ENCODE data around the gene TBC1D20.
"Not testable (repeated sequence)": the region's sequence is repeated elsewhere in the genome, so short reads cannot be mapped to it uniquely, and the experiment has no call there.

Gene TBC1D20

DNA sequence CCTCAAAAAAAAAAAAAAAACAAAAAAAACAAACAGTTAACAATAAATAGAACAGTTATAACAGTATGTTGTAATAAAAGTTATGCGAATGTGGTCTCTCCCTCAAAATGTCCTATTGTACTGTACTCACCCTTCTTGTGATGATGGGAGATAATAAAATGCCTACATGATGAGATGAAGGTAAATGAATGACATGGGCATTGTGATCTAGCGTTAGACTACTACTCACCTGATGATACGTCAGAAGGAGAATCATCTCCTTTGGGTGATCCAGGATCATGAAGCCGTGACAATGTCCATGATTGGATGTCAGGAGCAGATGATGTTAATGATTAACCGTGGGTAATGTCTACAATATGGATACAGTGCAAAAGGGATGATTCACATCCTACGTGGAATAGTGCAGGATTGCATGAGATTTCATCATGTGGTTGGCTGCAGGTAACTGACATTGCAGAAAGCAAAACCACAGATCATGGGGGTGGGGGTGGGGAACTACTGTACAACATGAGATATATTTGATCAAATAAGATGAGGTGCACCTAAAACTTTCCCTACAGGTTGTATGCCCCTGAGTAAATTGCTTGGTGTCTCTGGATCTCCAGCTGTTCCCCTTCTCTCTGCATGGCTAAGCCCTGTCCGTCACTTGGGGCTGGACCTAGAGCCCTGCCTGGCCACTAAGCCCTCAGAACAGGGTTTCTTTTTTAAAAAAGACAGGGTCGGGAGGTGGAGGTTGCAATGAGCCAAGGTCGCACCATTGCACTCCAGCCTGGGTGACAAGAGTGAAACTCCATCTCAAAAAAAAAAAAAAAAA lies 60.4 kb downstream of the TBC1D20 start:
- no peak for DNase-seq (ENCODE audit: low read depth, low spot score)

DNA sequence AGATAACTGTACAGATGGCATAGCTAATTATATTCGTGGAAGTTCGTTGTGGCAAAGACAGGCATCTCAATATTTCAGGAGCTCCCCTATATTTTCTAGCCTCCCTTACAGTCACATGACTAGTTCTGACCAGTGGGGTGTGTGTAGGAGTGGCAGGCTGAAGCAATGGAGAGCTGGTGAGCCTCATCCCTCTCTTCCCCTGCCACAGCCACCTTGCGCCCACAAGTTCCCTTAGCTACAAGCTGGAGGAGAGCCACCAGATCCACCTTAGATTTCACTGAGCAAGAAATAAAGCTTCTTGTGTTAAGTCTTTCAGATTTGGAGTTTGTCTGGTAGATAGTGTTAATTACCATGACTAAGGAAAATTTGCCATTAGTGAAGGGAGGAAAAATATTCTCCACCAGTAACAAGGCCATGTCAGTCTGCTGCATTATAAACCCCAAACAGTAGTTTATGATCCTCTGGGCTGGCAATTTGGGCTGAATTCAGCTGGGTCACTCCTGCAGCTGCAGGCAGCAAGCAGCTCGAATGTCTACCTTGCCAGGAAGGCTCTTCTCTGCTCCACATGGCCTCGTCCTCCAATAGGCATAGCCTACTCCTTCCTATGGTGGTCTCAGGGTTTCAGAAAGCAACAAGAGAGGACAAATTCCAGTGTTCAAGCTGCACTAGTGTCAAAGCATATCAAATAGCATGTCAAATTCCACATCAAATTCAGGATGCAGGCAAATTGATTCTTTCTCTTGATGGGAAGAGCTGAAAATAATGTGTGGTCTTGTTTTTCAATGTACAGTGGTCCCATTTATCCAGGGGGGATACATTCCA lies 61.7 kb downstream of the TBC1D20 start:
- DNase-seq (ENCODE audit: low read depth, low spot score): no peak

DNA sequence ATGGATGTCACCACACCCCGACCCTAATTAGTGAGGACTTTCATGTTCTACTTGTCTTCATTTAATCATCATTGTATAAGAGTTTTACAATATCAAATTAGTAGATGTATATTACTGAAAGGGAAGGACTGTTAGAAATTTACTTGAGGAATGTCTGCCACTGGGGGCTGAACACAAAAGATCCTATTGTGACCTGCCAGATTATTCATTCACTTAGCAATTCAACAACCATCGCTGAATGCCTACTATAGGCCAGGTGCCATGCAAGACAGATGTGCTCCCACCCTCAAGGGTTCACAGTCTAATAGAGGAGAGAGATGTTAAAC lies 62.2 kb downstream of the TBC1D20 start:
- no peak for DNase-seq (ENCODE audit: low read depth, low spot score)

DNA sequence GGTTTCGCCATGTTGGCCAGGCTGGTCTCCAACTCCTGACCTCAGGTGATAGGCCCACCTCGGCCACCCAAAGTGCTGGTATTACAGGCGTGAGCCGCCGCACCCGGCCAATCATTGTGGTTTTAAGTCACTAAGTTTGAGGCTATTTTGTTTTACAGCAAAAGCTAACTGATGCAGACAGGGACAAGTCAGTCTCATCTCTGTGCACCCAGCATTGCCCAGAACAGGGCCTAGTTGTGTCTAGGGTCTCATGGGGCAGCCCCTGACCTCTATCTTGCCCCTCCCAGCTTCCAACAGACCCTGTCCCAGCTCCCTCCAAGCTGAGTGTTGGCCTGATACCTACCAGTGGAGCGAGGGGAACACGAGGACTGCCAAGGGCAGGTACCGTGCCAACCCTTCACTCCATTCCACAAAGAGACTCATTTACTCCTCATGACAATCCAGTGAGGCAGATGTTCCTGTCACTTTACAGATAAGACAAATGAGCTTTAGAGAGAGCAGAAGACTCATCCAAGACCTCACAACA lies 63.1 kb downstream of the TBC1D20 start:
- no peak for DNase-seq (ENCODE audit: low read depth, low spot score)

DNA sequence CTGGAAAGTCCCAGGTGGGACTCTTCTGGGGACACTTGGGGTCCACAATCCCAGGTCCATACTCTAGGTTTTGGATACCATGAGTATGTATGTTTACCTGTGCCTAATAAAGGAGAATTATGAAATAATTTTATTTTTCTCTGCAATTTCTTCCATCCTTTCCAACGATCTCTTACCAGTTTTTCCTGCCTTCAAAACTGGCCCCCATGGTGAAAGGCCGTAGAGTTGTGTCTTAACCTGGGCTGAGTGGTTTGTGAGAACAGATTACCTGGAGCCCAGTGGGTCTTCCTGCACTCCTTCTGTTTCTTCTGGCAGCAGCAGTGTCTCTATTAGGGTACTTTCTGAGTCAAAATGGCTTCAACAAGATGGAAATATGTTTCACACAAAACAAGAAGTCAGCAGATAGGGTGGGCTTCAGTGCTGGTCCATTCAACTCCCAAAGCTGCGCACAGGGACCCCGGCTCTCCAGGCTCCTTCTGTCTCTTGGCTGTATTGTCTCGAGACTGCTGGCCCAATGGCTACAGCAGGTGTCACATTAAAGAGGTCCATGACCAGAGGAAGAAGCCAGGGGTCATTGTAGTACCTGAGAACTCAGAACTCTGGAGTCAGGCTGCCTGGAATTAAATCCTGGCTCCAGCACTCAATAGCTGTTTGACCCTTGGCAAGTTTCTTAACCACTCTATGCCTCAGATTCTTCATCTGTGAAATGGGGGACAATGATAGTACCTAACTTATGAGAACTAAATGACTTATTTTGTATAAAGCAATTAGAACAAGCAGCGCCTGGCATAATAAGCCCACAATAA lies 64.7 kb downstream of the TBC1D20 start:
- no peak for DNase-seq (ENCODE audit: low read depth, low spot score)

DNA sequence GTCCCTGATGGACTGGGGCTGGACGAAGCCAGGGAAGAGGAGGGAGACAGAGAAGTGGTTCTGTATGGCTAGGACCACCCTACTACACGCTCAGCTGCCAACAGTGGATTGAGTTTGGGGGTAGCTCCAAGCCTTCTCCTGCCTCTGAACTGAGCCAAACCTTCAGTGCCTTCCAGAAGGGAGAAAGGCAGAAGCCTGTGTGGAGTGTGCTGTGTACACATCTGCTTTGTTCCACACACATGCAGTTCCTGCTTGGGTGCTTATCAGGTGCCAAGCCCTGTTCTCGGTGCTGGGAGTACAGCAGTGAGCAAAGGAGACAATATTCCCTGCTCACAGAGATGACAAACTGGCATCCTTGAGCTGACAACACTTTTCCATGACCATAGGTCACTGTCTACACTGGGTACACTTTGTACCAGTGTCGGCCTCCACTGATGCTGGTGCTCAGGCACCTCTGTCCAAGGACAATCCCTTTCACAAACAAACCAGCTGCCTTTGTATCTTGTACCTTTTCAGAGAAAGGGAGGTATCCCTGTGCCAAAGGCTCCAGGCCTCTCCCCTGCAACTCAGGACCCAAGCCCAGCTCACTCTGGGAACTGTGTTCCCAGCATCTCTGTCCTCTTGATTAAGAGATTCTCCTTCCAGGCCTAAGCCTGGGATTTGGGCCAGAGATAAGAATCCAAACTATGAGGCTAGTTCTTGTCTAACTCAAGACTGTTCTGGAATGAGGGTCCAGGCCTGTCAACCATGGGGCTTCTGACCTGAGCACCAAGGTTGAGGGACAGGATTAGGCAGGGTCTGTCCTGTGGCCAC lies 65.5 kb downstream of the TBC1D20 start:
- DNase-seq (ENCODE audit: low read depth, low spot score): no peak

DNA sequence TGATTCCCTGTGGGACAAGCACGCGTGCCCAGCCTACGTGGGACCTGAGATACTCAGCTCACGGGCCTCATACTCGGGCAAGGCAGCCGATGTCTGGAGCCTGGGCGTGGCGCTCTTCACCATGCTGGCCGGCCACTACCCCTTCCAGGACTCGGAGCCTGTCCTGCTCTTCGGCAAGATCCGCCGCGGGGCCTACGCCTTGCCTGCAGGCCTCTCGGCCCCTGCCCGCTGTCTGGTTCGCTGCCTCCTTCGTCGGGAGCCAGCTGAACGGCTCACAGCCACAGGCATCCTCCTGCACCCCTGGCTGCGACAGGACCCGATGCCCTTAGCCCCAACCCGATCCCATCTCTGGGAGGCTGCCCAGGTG lies 66.1 kb downstream of the TBC1D20 start:
- no peak for DNase-seq (ENCODE audit: low read depth, low spot score)

DNA sequence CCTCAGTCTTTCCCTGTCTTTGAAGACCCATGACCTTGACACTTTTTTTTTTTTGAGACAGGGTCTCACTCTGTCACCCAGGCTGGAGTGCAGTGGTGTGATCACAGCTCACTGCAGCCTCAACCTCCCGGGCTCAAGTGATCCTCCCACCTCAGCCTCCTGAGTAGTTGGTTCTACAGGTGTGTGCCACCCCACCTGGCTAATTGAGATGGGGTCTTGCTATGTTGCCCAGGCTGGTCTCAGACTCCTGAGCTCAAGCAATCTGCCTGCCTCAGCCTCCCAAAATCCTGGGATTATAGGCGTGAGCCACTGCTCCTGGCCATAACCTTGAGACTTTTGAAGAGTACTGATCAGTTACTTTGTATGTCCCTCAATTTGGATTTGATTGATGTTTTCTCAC lies 69.0 kb downstream of the TBC1D20 start:
- not testable (repeated sequence) for DNase-seq (ENCODE audit: low read depth, low spot score)

DNA sequence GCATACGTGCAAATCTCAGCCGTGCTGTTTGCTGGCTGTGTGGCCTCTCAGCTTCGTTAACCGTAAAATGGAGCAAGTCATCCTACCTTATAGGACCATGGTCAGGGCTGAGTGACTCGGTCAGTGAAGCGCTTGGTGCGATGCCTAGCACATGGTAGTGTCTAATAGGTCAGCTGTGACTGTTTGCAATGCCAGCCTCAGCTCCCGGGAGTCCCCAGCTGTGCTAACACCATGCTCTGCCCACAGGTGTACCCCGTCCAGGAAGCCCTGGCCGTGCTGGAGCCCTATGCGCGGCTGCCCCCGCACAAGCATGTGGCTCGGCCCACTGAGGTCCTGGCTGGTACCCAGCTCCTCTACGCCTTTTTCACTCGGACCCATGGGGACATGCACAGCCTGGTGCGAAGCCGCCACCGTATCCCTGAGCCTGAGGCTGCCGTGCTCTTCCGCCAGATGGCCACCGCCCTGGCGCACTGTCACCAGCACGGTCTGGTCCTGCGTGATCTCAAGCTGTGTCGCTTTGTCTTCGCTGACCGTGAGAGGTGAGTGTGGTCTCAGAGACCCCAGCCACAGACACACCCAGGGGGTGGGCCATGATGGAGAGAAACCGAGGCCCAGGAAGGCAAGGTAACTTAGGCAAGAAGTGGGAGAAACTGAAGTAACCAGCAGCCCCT lies 71.2 kb downstream of the TBC1D20 start:
- DNase-seq (ENCODE audit: low read depth, low spot score): no peak

DNA sequence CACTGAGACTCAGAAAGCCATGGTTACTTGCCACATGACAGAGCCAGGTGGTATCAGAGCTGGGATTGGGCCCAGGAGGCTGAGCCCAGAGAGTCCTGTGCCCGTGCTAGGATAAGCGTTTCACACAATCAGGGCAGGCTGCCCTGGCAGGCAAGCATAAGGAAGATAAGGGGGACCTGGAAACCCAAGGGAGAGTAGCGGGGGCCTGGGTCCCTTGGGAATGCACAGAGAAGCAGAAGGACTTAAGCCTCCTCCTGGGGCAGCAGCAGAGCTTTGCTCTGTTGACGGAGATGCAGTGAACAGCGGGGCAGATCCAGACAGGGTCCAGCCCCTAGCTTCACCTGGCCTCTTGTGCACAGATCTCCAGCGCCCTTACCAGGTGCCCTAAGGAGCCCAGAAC lies 73.1 kb downstream of the TBC1D20 start:
- DNase-seq (ENCODE audit: low read depth, low spot score): no peak

DNA sequence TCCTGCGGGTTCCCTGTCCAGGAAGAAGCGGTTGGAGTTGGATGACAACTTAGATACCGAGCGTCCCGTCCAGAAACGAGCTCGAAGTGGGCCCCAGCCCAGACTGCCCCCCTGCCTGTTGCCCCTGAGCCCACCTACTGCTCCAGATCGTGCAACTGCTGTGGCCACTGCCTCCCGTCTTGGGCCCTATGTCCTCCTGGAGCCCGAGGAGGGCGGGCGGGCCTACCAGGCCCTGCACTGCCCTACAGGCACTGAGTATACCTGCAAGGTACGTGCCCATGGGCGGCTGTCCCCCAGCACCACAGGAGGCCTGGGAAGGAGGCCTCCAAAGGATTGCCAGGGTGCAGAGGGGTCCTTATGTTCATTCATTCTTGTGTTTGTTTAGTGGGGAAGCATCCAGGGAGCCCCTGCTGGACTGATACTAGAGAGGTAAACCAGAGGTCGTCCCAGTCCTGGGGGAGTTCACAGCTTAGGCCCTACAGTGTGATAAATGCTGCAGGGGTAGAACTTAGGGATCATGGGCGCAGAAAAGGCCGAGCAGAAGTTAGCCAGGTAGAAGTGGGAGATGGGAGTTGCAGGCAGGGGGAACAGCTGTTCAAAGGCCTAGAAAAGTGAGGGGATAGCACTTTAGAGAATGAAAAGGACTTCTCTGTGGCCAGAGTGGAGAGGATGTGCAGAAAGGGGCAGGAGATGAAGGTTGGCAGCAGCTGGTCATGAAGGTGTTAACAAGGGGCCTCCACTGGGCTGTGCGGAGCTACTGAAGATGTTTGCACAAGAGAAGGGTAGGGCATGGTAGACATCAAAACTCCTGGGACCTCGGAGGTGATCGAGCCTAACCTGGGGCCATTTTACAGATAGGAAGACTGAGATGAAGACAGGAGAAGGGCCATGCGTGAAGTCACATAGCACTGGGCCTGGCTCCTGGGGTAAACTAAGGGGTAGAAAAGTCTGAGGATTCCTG lies 74.0 kb downstream of the TBC1D20 start:
- DNase-seq (ENCODE audit: low read depth, low spot score): no peak

DNA sequence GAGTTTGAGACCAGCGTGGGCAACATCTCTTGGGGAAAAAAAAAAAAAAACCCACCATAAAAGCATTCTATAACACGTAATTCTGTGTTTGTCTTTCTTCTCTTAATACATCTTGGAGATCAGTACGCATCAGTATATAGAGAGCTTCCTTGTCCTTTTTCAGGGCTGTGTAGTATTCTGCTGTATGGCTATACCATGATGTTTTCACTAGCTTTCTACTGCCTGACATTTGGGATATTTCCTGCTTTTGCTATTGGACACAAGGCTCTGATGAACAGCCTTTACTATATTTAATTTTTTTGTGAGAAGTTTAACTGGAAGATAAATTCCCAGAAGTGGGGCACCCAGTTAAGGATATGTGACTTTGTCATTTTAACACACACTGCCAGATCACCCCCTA lies 74.8 kb downstream of the TBC1D20 start:
- no peak for DNase-seq (ENCODE audit: low read depth, low spot score)

DNA sequence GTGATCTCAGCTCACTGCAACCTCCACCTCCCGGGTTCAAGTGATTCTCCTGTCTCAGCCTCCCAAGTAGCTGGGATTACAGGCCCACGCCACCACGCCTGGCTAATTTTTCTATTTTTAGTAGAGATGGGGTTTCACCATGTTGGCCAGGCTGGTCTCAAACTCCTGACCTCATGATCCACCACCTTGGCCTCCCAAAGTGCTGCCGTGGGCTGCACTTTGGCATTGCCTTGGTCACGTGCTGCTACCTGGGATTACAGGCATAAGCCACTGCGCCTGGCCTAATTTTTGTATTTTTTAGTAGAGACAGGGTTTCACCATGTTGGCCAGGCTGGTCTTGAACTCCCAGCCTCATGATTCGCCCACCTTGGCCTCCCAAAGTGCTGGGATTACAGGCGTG lies 75.7 kb downstream of the TBC1D20 start:
- DNase-seq (ENCODE audit: low read depth, low spot score): not testable (repeated sequence)

Measured in iPS DF 19.7 (cell line).